Peyer's patch (tissue), 4 donors: Measurements from ENCODE around the gene STUM.

Experiments
- POLR2A ChIP-seq, 2 donors: fragments of 450-650 bp; IDR thresholded peaks; one replicate each; pipeline ENCODE4 v1.5.1; 2017; ENCODE audit warnings: antibody characterized with exemption in 2 of 2, mild to moderate bottlenecking in 2 of 2, moderate library complexity in 2 of 2
- TF ChIP-seq, protein P1 (sequence below), 6 experiments: fragments of 450-650 bp in 4 of 6; fragments of 200-600 bp in 2 of 6; sonication (generic) in 1 of 6; IDR thresholded peaks; one replicate each; pipeline ENCODE4 v1.5.1; 2017 to 2019; ENCODE audit warnings: antibody characterized with exemption in 6 of 6, mild to moderate bottlenecking in 3 of 6, moderate library complexity in 1 of 6

DNA sequence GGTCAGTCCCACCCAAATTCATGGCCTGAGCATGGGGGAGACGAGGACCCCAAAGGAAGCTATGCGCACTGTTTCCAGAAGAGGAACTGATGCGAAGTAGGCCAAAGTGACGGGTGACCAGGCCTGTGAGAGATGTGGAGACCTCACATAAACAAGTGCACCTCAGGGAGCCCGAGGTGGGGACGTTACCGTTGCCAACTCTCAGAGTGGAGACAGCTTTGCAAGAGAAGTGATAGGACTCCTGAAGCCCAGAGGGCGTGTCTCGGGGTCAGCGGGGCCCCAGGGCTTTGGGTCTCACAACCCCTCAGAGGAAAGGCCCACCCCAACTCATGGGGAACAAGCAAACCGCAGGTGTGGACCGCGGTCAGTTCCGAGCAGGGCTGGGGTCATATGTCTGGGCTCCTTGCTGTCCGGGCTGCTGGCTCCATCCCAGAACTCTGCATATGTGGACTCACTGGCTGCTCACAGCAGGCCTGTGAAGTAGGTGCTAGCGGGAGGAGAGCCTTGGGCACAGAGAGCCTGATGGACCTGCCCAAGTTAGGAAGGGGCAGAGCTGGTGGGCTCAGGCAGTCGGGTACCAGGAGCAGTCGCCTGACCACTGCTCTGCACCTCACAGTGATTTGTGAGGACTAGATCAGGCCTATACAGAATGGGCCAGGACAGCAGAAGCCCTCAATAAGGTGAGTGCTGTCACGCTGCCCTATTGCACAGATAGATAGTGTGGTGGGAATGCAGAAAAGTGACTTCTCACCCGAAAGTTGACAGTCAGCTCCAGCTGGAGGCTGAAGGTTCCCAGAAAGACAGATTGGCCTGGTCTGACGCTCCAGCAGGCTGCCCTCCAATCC lies 26.2 kb downstream of the STUM start:
- TF ChIP-seq POLR2A (IDR thresholded peaks at IDR 0.05) = no peak
- TF ChIP-seq, protein P1, sequence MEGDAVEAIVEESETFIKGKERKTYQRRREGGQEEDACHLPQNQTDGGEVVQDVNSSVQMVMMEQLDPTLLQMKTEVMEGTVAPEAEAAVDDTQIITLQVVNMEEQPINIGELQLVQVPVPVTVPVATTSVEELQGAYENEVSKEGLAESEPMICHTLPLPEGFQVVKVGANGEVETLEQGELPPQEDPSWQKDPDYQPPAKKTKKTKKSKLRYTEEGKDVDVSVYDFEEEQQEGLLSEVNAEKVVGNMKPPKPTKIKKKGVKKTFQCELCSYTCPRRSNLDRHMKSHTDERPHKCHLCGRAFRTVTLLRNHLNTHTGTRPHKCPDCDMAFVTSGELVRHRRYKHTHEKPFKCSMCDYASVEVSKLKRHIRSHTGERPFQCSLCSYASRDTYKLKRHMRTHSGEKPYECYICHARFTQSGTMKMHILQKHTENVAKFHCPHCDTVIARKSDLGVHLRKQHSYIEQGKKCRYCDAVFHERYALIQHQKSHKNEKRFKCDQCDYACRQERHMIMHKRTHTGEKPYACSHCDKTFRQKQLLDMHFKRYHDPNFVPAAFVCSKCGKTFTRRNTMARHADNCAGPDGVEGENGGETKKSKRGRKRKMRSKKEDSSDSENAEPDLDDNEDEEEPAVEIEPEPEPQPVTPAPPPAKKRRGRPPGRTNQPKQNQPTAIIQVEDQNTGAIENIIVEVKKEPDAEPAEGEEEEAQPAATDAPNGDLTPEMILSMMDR (IDR thresholded peaks at IDR 0.05) = no peak
